ENCODE data around the gene ABI1. TPM values are rescaled to one million over a fixed set of nuclear protein-coding genes. Genes with fewer than 3 reads are reported as not detected.

The ABI1 gene
- total and polyA plus RNA-seq, 2 of the 13 experiments (the other 11 are each of a cell fraction or from before 2014, with no cell fraction given): 20.9 to 22.9 TPM

DNA sequence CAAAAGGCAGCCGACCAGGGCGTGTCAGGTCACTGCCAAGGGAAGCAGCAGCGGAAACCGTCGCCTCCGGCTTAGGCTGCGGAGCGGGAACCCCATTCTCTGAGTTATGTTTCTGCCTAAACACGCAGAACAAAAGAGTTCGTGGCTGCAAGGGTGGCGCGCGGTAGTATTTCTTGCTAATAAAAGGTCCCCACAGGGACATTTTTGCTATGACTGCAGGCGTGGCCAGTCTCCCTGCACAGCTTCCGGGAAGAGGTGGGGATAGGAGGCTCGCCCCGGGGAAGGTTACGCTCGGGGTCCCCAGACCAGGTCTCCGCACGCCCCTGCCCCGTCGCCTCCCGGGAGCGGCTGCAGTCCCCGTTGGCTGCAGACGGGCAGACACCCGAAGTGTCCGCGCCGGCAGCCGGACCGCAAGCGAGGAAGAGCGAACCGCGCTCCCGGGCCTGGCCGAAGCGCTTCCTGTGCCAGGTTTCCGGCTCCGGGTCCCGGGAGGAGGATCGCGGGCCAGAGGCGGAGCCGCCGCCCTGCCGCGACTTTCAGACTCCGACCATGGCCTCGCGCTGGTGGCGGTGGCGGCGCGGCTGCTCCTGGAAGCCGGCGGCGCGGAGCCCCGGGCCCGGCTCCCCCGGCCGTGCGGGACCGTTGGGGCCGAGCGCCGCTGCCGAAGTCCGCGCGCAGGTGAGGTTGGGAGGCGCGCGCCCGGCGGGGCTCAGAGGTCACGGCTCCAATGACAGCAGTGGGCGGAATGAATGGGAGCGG is 163.4 kb downstream of the ABI1 start, which contains the start of gene PDSS1 (continued):
- peak; percentile 97 for TF ChIP-seq RBFOX2 (IDR thresholded peaks at IDR 0.05; ENCODE audit: low read depth, low read length)
- no peak for TF ChIP-seq SNAI1 (CRISPR knock-in tag; IDR thresholded peaks at IDR 0.05; ENCODE audit: borderline replicate concordance)
- TF ChIP-seq ZNF883 (CRISPR knock-in tag; IDR thresholded peaks at IDR 0.05; ENCODE audit: not compliant biosample characterization): no peak
- no peak for TF ChIP-seq SP140L (CRISPR knock-in tag; IDR thresholded peaks at IDR 0.05; ENCODE audit: borderline replicate concordance)
- no peak for TF ChIP-seq SMC3 (IDR thresholded peaks at IDR 0.05; ENCODE audit: low read length)
- TF ChIP-seq, protein P1, sequence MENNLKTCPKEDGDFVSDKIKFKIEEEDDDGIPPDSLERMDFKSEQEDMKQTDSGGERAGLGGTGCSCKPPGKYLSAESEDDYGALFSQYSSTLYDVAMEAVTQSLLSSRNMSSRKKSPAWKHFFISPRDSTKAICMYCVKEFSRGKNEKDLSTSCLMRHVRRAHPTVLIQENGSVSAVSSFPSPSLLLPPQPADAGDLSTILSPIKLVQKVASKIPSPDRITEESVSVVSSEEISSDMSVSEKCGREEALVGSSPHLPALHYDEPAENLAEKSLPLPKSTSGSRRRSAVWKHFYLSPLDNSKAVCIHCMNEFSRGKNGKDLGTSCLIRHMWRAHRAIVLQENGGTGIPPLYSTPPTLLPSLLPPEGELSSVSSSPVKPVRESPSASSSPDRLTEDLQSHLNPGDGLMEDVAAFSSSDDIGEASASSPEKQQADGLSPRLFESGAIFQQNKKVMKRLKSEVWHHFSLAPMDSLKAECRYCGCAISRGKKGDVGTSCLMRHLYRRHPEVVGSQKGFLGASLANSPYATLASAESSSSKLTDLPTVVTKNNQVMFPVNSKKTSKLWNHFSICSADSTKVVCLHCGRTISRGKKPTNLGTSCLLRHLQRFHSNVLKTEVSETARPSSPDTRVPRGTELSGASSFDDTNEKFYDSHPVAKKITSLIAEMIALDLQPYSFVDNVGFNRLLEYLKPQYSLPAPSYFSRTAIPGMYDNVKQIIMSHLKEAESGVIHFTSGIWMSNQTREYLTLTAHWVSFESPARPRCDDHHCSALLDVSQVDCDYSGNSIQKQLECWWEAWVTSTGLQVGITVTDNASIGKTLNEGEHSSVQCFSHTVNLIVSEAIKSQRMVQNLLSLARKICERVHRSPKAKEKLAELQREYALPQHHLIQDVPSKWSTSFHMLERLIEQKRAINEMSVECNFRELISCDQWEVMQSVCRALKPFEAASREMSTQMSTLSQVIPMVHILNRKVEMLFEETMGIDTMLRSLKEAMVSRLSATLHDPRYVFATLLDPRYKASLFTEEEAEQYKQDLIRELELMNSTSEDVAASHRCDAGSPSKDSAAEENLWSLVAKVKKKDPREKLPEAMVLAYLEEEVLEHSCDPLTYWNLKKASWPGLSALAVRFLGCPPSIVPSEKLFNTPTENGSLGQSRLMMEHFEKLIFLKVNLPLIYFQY (CRISPR knock-in tag; IDR thresholded peaks at IDR 0.05; ENCODE audit: borderline replicate concordance): no peak
- TF ChIP-seq NCOR1 (IDR thresholded peaks at IDR 0.05; ENCODE audit: borderline replicate concordance, low read length): no peak
- no peak for TF ChIP-seq JUND (CRISPR knock-in tag; IDR thresholded peaks at IDR 0.05)
- TF ChIP-seq, protein P2, sequence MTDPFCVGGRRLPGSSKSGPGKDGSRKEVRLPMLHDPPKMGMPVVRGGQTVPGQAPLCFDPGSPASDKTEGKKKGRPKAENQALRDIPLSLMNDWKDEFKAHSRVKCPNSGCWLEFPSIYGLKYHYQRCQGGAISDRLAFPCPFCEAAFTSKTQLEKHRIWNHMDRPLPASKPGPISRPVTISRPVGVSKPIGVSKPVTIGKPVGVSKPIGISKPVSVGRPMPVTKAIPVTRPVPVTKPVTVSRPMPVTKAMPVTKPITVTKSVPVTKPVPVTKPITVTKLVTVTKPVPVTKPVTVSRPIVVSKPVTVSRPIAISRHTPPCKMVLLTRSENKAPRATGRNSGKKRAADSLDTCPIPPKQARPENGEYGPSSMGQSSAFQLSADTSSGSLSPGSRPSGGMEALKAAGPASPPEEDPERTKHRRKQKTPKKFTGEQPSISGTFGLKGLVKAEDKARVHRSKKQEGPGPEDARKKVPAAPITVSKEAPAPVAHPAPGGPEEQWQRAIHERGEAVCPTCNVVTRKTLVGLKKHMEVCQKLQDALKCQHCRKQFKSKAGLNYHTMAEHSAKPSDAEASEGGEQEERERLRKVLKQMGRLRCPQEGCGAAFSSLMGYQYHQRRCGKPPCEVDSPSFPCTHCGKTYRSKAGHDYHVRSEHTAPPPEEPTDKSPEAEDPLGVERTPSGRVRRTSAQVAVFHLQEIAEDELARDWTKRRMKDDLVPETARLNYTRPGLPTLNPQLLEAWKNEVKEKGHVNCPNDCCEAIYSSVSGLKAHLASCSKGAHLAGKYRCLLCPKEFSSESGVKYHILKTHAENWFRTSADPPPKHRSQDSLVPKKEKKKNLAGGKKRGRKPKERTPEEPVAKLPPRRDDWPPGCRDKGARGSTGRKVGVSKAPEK (CRISPR knock-in tag; IDR thresholded peaks at IDR 0.05; ENCODE audit: borderline replicate concordance): no peak
- peak; percentile 30 for TF ChIP-seq AGO1 (IDR thresholded peaks at IDR 0.05; ENCODE audit: low read depth, low read length, poor library complexity, severe bottlenecking)
- no peak for TF ChIP-seq IKZF1 (IDR thresholded peaks at IDR 0.05)
- peak; percentile 33 for TF ChIP-seq HOXA3 (CRISPR knock-in tag; IDR thresholded peaks at IDR 0.05)
- TF ChIP-seq, protein P3, sequence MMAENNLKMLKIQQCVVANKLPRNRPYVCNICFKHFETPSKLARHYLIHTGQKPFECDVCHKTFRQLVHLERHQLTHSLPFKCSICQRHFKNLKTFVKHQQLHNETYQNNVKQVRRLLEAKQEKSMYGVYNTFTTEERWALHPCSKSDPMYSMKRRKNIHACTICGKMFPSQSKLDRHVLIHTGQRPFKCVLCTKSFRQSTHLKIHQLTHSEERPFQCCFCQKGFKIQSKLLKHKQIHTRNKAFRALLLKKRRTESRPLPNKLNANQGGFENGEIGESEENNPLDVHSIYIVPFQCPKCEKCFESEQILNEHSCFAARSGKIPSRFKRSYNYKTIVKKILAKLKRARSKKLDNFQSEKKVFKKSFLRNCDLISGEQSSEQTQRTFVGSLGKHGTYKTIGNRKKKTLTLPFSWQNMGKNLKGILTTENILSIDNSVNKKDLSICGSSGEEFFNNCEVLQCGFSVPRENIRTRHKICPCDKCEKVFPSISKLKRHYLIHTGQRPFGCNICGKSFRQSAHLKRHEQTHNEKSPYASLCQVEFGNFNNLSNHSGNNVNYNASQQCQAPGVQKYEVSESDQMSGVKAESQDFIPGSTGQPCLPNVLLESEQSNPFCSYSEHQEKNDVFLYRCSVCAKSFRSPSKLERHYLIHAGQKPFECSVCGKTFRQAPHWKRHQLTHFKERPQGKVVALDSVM (CRISPR knock-in tag; IDR thresholded peaks at IDR 0.05): no peak
- TF ChIP-seq ZNF343 (CRISPR knock-in tag; IDR thresholded peaks at IDR 0.05): no peak
